A673 (cell line): ENCODE measurements around the gene LUZP2.

Source experiments
- EZH2 ChIP-seq: fragments of 200-600 bp; sonication (generic); IDR thresholded peaks from 2 replicates; pipeline ENCODE4 v1.6.1; 2017; ENCODE audit warnings: borderline replicate concordance, low read depth, mild to moderate bottlenecking, mixed read lengths, antibody characterized with exemption, low read length; ENCODE audit not compliant: poor library complexity, severe bottlenecking
- TF ChIP-seq, protein P1 (sequence below): fragments of 300-800, 200-600 bp; sonication (generic); conservative IDR thresholded peaks from 2 replicates; pipeline ENCODE4 v1.5.1; 2017; ENCODE audit warnings: low read depth, mild to moderate bottlenecking, antibody characterized with exemption, low read length, moderate library complexity, mixed read lengths

DNA sequence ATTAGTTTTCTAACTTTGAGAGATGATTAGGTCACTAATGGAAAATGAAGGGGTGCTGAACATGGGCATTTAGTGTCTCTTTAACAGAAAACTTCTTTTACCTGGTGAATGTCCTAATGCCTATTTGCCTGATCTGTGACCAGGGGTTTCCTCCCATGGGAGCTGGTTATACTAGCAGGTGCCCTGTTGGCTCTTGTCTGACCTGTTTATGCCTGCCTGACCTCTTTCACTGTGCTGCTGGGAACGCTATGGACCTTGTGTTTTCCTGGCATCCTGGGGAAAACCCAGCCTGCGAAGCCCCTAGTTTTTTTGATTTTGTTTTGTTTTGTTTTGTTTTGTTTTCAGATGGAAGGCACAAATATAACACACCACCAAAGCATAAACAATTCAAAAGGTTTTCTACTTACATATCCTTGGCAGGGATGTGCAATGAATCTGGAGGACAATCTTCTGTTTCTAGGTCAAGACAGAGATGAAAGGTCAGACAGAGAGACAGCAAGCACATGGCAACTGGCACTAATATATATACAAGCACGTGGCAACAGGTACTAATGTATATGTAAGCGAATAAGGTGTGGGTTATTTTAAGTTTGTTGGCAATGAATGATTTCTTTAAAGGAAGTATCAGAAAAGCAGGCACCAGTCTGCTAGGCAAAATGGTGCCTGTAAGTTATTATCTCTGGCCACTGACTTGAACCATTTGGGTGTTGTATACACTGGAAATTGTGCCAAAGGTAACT is 390.2 kb downstream of the LUZP2 start:
- TF ChIP-seq, protein P1, sequence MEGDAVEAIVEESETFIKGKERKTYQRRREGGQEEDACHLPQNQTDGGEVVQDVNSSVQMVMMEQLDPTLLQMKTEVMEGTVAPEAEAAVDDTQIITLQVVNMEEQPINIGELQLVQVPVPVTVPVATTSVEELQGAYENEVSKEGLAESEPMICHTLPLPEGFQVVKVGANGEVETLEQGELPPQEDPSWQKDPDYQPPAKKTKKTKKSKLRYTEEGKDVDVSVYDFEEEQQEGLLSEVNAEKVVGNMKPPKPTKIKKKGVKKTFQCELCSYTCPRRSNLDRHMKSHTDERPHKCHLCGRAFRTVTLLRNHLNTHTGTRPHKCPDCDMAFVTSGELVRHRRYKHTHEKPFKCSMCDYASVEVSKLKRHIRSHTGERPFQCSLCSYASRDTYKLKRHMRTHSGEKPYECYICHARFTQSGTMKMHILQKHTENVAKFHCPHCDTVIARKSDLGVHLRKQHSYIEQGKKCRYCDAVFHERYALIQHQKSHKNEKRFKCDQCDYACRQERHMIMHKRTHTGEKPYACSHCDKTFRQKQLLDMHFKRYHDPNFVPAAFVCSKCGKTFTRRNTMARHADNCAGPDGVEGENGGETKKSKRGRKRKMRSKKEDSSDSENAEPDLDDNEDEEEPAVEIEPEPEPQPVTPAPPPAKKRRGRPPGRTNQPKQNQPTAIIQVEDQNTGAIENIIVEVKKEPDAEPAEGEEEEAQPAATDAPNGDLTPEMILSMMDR, result no peak
- no peak for TF ChIP-seq EZH2
